Fibroblast of peridontal ligament (primary cell): ENCODE measurements around the gene MACROD2.
A peak's percentile ranks its signal among the peaks of the same experiment; 100 is the strongest.

ENCODE experiments used
- DNase-seq: peaks from one replicate; pipeline ENCODE4 v3.0.0-alpha.2; 2010; ENCODE audit errors: extremely low read depth

The MACROD2 gene

DNA sequence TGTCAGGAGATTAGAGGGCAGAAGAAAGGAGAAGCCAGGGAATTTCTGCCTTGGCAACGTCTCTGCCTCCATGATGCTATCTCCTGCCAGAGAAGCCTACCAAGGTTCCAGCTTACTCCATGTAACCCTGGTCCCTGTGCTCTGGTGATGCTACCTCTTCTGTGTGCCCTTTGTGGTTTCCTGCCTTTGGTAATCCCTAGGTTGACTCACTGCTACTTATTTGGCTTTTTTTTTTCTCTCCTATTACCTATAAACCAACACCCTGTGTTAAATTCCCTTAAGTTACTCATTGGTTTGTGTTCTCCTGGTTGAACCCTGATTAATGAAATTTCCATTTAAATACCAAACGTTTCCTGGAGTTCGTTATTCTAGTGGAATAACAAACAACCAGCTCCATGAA, 869.9 kb downstream of the MACROD2 start:
- no peak for DNase-seq

DNA sequence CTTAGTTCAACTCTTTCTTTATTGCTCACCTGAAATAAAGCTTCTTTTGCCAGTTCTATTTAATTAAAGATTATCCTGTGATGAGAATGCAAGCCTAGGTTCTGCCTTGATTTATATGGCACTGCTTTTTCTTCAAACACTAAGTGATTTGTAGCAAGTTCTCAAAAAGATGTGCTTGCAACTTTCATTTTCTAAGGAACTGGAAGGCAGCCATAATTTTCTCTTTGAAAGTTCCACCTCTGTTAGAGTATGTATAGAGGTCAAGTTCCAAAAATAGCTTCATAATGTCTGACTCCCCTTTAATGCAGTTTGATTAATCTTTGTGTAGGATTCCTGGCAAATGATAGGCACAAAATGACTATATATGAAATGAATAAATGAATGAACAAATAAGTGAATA, 870.4 kb downstream of the MACROD2 start:
- DNase-seq, result no peak

DNA sequence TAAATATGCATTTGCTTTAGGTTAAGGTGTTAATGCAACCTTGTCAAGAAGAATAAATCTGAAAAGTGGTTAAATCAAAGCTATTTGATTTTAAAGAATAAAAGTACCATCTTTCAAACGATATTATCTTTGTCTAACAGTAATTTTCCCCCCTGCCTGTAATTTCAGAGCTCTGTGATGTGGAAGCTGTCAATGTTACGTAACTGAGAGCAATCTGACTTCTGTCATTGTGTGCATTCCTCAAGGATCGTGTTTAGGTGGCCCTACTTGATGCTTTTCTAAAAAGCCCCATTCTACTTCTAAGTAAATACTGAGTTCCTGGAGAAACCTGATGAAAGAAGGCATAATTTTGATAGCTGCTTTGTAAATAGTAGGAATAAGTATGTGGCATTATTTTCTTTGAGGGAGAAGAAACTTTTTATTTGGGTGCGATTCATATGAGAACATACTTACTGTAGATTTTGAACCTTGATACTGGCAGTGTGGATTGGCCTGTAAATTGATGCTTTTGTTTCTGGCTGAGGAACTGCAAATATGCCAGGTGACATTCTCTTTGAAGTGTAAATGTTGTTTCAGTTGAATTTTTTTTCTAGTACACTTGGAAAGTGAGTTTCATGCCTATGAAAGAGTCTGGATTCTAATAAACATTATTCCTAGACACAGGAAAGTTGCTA, 871.7 kb downstream of the MACROD2 start:
- no peak for DNase-seq

DNA sequence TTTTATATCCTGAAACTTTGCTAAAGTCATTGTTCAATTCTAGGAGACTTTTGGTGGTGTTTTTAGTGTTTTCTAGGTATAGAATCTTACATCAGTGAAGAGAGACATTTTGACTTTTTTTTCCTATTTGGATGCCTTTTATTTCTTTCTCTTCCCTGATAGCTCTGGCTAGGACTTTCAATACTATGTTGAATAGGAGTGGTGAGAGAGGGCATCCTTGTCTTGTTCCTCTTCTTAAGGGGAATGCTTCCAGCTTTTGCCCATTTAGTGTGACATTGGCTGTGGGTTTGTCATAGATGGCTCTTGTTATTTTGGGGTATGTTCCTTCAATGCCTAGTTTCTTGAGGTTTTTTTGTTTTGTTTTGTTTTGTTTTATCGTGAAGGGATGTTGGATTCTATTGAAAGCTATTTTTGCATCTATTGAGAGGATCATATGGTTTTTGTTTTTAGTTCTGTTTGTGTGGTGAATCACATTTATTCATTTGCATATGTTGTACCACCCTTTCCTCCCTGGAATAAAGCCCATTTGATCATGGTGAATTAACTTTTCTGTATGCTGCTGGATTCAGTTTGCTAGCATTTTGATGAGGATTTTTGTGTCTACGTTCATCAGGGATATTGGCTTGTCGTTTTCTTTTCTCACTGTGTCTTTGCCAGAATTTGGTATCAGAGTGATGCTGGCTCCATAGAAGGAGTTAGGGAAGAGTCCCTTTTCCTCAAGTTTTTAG, 882.1 kb downstream of the MACROD2 start:
- peak; percentile 11 for DNase-seq

DNA sequence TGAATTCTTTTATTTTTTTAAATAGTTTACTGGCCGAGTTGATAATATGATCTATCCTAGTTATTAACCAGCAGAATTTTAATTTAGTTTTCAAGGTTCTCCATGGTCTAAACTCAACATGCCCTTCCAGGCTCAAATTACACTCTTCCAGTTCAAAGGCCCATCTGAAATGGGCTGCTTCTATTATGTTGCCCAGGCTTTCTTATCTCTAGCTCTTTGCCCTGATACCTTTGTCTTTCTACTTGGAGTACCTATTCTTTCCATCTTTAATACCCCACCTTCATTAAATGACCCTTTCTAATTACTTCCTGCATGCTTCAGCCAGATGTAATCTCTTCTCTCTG, 883.3 kb downstream of the MACROD2 start:
- DNase-seq, result no peak

DNA sequence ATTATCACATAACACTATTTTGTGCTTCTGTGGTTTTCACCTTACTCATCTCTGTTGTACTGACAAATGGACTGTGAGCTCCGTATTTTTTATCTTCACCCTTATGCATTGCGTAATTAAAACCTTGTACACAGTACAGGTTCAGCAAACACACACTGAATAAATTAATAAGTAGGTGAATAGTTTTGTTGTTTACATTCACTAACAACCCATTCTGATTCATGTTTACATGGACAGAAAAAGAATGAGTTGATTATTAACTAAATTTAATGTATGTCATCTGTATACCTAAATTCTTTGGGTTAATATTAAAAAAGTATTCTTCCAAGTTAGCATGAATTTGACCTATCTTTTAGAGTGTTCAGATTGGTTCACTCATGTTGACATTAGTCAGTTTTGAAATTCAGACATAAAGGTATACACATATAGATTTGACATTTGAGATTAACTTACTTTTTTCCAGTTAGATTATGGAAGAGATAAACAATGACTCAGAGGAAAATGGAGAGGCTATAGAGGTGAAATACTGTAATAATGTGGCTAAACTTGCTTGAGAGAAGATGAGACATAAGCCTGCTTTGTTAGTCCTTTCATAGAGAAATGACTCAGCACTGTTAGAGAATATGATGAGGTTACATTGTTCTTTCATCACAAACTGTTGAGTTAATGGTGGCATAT, 883.8 kb downstream of the MACROD2 start:
- DNase-seq, result peak; percentile 77

DNA sequence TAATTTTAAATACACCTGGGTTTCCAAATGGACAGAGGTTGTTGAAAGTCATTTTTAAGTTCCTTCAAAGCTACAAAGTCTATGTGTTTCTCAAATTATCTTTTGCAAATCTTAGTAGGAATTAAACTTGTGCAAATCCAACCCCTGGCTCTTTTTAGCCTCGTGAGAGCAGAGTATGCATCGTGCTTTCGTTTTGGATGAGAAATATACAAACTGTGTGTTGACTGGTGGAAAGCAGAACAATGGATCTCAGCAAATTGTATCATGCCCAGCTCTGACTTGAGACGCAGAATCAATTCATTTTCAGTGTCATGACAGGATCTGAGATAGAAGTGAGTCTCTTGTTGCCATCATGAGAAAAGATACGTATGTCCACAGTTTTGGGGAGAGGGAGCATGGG, 884.5 kb downstream of the MACROD2 start:
- DNase-seq, result peak; percentile 29

DNA sequence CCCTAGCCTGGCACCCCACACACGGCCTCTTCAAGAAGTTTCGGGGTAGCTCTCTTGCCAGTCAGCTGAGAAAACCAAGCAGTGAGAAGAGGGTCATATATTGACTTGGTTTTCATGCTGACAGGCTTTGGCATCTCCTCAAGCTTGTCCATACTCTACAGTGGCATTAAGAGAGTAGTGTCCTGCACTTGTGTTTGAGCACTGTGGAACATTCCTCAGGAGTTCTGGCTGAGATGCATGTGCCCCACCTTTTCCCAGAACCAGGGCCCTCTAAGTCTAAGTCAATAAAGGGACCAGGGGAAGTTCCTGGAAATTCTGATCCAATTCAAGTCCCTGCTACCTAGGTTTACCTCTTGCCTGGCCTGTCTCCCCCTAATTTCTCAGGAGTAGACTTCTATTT, 886.2 kb downstream of the MACROD2 start:
- DNase-seq, result no peak

DNA sequence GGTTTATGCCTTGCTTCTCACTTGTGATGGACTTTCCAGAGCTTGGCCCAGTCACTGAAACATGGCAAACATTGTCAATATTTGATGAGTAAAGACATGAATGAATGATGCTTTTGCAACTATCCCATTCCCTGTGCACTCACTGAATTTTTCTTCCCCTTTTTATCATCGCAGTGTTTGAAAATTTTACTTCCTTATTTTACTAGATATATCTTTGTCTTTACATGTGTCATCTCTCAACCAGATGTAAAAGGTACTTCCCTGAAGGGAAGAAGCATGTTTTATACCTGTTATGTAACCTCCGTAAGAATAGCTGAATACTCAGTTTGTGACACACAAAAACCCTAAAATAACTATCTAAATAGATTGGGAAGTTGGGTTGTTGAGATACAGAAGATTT, 886.8 kb downstream of the MACROD2 start:
- no peak for DNase-seq

DNA sequence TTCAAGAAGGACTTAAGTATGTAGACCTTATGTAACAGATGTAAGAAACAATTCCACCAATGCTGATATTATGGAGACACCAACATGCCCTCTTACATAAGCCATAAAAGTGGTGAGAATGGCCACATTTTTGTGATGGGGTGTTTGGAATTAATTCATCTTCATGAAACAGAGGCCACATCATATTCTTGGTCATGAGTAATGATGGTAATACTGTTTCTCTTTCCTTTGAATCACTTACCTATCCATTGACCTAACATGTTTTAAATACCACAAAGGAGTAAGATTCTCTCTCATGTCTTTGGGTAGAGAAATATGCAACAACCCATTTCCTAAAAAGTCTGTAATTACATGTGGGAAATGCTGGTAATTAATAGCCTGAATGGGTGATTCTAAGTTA, 887.5 kb downstream of the MACROD2 start:
- no peak for DNase-seq

DNA sequence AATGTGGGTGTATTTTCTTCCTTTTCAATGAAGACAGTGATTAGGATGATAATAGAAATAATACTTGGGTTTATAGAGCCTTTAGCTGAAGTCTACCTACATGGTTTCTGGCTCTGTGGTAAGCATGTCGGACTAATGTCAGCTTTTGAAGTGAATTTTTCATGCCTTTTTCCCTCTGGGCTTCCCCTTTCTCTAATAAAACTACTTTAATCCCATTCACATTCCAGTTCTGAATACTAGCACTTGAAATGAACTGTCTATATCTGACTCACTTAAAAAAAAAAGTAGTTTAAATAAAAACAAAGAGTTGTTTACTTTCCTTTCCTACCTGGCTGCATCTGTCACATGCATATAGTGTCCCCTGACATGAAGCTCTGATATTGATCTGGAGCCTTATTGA, 888.0 kb downstream of the MACROD2 start:
- DNase-seq, result no peak

DNA sequence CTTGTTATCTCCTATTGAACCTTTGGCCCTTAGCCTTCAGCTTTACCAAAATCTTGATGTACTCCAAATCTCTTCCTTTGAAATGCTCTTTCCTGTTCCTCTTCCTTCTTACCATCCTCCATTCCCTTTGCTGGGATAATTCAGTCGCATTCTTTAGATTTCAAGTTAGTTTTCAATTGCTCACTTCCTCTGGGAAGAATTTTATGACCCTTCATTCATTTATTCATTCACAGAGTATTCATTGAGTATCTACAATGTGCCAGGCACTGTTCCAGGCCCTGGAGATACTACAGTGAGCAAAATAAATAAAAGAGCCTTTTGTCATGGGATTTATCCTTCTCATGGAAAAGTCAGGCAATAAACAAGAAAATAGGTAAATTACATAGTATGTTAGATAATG, 890.3 kb downstream of the MACROD2 start:
- DNase-seq, result no peak

DNA sequence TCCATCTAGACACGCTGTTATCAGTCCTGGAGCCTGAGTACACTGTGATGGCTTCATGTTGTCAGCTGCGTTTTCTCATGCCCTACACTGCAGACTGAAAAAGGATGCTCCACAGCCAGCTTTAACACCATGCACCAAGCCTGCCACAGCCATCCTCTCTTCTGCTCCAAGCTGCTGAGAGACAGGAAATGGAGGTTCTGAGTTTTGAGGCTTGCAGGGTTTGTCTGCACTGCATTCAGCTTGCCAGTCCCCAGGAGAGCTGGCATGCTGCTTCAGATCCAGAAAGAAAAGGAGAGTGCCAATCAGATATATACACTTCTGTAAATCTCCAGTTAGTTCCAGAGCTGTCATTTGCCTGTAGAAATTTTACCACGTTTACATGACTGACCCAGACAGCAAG, 892.8 kb downstream of the MACROD2 start:
- no peak for DNase-seq

DNA sequence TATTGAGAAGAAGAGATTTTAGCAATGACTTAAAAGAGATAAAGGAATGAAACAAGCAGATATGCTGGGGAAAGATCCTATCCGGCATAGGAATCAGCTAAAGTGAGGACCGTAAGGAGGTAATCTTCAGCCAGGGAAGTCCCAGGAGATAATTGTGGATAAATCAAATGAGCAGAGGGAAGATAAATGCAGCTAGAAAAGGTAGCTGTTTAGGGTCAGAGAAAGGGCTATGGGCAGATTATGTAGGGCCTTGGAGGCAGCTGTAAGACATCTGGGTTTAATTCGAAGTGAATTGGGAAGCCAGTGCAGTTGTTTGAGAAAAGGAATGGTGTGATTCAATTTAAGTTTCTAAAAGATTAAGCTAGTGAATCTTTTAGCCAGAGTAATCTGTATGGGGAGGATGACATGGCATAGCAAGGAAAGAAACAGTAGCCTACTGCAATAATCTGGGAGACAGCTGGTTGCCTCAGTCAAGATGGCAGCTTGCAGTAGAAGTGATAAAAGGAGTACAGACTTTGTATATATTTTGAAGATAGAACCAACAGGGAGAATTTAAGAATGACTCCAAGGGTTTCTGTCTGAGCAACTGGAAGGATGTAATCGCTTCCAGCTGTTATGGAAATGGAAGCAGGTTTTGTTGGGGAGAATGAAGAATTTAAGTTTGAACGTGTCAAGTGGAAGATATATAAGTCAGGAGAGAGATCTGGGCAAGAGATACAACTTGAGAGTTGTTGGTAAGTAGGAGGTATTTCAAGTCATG, 894.4 kb downstream of the MACROD2 start:
- peak; percentile 18 for DNase-seq

DNA sequence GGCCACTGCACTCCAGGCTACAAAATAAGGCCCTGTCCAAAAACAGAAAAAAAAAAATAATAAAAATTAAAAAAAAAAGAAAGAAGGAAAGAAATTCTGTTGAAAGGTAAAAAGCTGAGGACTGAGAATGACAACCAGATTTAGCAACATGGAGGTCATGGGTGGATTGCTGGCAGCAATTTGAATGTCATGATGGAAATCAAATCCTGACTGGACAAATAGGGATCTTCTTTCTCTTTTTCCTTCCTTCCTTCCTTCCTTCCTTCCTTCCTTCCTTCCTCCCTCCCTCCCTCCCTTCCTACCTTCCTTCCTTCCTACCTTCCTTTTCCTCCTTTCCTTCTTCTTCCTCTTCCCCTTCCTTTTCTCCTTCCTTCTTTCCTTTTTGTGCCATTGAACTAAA, 895.4 kb downstream of the MACROD2 start:
- DNase-seq, result no peak

DNA sequence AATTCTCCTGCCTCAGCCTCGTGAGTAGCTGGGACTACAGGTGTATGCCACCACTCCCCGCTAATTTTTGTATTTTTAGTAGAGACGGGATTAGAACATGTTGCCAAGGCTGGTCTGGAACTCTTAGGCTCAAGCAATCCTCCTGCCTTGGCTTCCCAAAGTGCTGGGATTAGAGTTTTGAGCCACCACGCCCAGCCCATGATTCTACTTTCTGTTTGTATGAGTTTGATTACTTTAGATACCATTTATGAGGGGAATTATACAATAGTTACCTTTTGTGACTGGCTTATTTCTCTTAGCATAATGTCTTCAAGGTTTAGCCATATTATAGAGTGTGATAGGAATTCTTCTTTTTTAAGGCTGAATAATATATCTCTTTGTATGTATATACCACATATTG, 897.5 kb downstream of the MACROD2 start:
- DNase-seq, result no peak

DNA sequence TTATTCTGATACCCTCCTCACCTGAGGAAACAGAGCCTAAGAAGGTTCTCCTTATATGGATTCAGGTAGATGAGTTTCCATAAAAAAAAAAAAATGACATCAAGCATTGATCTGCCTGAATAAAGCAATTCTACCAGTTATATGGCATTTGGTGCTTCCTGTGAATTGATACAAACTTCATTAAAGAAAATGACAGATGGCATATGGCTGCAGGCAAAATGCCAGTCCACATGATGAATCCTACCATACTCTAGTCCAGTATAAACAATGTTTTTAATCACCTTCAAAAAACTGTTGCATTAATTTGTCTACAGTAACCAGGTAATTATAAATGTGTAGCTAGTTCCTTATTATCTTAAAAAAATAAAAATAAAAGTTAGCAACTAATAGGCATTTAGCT, 901.3 kb downstream of the MACROD2 start:
- DNase-seq, result no peak

DNA sequence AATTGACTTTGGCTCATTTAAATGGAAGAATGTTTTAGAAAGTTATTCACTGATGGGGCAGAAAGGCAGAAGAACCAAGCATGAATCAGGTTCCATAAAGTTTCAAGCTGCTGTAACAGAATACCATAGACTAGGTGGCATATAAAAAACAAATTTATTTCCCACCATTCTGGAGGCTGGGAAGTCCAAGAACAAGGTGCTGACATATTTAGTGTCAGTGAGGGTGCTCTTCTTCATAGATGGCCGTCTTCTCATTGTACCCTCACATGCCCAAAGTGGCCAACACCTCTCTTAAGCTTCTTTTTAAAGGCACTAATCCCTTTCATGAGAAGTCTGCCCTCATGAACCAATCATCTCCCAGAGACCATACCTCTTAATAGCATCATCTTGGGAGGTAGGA, 902.3 kb downstream of the MACROD2 start:
- DNase-seq, result no peak

DNA sequence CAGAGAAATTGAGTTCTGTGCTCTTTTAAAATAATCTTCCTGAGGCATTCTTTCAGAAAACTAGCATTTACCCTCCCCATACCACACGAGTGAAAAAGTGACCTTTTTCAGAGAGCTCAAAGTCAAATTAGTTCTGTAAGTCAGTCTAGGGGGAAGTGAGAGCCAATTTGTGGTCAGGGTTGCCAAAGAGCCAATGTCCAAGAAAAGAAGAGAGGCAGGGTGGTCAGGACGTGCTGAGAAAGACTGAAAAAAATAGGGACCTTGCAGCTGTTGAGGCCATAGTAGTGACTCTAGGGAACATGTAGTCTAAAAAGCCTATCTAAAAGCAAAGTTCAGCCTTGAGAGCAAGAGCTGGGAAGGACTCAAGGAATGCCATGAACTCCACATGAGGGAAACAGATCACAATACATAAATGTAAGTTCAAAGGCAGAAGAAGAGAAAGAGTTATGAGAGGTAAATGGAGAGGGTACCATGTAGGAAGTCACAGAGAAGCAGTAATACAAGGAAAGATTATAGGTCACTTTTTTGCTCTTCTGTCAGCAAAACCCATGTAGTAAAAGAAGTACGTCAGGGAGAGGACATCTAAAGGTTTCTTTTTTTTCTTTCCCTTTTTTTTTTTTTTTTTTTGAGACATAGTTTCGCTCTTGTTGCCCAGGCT, 907.2 kb downstream of the MACROD2 start:
- no peak for DNase-seq

DNA sequence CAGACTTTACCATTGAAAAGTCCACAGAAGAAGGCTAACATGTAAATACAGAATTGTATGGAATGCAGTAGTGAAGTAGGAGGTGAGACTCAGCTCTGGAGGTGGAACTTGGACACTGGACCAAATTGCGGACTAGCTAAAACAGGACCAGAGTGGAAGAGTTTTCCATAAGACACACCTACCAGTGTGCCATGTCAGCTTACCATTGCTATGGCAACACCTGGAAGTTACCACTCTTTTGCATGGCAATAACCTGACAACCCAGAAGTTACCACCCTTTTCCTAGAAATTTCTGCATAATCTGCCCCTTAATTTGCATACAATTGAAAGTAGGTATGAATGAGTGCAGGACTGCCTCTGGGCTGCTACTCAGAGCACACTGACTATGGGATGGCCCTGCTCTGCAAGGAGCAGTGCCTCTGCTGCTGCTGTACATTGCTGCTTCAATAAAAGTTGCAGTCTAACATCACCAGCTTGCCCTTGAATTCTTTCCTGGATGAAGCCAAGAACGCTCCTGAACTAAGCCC, 911.7 kb downstream of the MACROD2 start:
- DNase-seq, result no peak

DNA sequence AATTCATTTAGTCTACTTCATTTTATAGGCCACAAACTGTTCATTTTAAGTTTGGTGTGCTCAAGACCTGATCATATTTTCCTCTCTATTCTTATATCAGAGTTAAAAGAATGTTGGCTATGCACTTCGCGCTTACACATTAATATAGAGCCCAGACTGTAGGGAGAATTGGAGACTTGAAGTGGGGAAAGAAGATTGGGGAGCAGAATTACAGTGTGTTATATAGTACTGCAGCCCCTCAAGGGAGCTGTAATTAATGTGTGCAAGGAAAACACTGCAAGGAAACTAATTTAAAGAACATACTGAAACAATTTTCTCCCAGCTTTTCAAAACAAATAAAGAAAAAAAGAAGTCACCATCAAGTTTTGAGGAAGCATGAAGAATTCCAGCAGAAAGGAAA, 914.8 kb downstream of the MACROD2 start:
- DNase-seq, result no peak
